Duodenal mucosa (tissue), 2 donors: ENCODE data around the gene C5orf58.

Experiments
- H3K27ac ChIP-seq: one replicate; pipeline ENCODE4 v1.7.0; 2013; ENCODE audit warnings: low read depth, low read length
- H3K27me3 ChIP-seq, 2 donors: one replicate each; pipeline ENCODE4 v1.7.0; 2013; ENCODE audit warnings: low read length in 2 of 2, control low read depth in 1 of 2; ENCODE audit not compliant: insufficient read depth in 2 of 2, control insufficient read depth in 1 of 2
- H3K36me3 ChIP-seq, 2 donors: one replicate each; pipeline ENCODE4 v1.7.0; 2013; ENCODE audit warnings: low read length in 2 of 2, control low read depth in 1 of 2; ENCODE audit not compliant: insufficient read depth in 2 of 2, control insufficient read depth in 1 of 2
- H3K4me1 ChIP-seq, 2 donors: one replicate each; pipeline ENCODE4 v1.7.0; 2013; ENCODE audit warnings: low read length in 2 of 2, control low read depth in 1 of 2; ENCODE audit not compliant: insufficient read depth in 2 of 2, control insufficient read depth in 1 of 2
- H3K4me3 ChIP-seq, 2 donors: one replicate each; pipeline ENCODE4 v1.7.0; 2013; ENCODE audit warnings: low read length in 2 of 2, low read depth in 1 of 2
- H3K9ac ChIP-seq, 2 donors: one replicate each; pipeline ENCODE4 v1.7.0; 2013; ENCODE audit warnings: low read length in 2 of 2, low read depth in 1 of 2
- H3K9me3 ChIP-seq, 2 donors: one replicate each; pipeline ENCODE4 v1.7.0; 2013; ENCODE audit warnings: low read length in 2 of 2, control low read depth in 1 of 2; ENCODE audit not compliant: control insufficient read depth in 1 of 2

C5orf58 gene

DNA sequence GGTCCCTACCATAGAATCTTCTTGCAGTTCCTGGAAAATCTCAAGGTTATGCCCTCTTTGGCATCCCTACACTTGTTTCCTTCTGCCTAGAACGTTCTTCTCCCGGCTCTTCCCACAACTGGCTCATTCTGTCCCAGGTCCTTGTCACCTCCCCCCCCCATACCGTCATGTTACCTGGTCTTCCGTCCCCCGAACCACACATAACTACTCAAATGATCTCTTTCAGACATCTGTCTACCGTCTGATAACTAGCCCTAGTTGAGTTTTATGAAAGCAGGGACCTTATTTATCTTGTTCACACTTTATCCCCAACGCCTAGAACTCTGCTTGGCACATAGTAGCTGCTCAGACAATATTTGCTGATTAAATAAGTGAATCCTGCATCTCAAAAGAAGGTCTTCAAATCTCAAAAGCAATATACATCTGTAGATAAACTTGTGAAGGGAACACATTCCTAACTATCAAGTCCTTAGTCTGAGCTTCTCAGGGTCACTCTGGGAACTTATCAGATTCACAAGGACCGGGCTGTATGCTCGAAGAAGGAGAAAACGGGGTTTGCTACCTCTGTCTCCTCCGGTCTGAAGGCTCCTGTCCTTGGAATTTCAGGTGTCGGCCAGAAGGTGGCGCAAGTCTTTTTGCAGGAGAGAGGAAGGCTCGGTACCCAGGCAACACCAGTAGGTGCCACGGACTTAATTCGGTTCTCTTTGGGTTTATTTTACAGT is 34.8 kb downstream of the C5orf58 start:
- peaks cover 18 to 36% of the 10 kb centered on the region in 2 donors for H3K4me1 ChIP-seq
- H3K9ac ChIP-seq, result no peak overlapping the region
- no peak overlapping the region for H3K4me3 ChIP-seq
- peaks cover 6 to 31% of the 10 kb centered on the region in 2 donors for H3K36me3 ChIP-seq
- H3K9me3 ChIP-seq, result no peaks in the 10 kb centered on the region
- no peak overlapping the region for H3K27ac ChIP-seq
- no peaks in the 10 kb centered on the region for H3K27me3 ChIP-seq

DNA sequence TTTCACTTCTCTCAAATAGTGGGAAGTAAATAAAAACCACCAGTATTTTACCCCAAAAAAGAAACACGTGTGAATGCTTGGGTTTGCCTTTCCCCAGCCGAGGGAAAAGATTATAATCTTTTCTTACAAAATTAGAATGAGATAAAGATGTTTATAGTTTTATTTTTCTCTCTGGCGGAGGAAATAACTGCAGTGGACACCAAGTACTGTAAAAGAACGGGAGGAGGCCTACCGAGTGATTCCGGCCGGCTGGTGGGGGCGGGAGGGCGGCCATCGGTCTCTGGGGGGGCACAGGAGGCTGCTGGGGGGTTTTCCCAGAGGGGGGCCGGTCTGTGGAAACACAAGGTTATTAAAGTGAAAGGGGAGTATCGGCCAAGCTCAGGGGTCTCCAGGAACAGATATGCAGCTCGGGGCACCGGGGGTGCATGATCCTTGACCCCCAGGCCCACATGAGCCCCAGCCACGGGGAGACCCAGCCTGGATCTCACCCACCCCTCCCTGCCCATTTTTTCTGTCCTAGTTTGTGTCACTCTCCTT is 35.4 kb downstream of the C5orf58 start:
- no peak overlapping the region for H3K27ac ChIP-seq
- peaks cover 5 to 28% of the 10 kb centered on the region in 2 donors for H3K36me3 ChIP-seq

DNA sequence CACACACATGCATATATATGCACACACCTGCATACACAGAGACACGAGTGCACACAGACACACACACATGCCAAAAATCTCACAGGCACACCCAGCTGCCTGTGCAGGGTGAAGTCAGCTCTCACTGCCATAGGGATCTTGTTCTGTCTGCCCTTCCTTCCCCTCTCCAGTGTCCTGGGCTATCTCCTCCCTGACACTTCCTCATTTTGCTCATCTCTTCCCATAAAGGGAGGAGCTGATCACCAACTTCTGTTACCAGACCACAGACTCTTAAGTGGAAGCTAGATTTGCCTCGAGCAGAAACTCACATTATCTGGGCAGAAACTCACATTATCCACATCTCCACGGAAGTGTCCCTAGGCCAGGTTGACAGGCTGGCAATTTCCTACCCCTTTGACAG is 36.1 kb downstream of the C5orf58 start:
- Histone ChIP-seq H3K36me3 (peaks cover 9 to 28% of the 10 kb centered on the region in 2 donors), H3K27ac (no peak overlapping the region), H3K9ac (no peak overlapping the region), H3K4me1 (peaks cover 27 to 42% of the 10 kb centered on the region in 2 donors), H3K27me3 (no peaks in the 10 kb centered on the region), H3K4me3 (peak overlapping the region in 1 of 2 donors; percentile 36), H3K9me3 (no peaks in the 10 kb centered on the region)

More for the DNA sequence above, 35.4 kb downstream of the C5orf58 start:
- Histone ChIP-seq H3K9ac (no peak overlapping the region), H3K4me1 (peaks cover 21 to 36% of the 10 kb centered on the region in 2 donors), H3K4me3 (no peak overlapping the region), H3K27me3 (no peaks in the 10 kb centered on the region), H3K9me3 (no peaks in the 10 kb centered on the region)

DNA sequence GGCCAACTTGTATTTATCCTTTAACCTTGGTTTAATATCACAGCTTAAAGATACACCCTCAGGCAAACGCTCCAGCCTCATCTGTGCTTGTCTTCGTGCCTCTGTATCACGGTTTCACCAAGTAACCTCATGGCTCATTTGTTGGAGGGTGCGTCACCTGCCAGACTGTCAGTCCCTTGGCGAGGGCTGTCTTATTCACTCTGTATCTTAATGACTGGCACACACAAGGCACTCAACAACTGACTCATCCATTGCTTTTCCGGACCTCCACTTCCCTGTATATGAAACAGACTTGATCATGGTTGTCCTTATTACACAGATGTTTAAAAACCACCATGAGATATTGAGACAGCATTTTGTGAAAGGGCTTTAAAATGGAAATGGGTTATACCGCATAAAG is 36.8 kb downstream of the C5orf58 start:
- Histone ChIP-seq H3K9me3 (no peaks in the 10 kb centered on the region), H3K4me1 (peaks cover 27 to 46% of the 10 kb centered on the region in 2 donors), H3K36me3 (peaks cover 7 to 35% of the 10 kb centered on the region in 2 donors), H3K9ac (no peak overlapping the region), H3K27ac (no peak overlapping the region), H3K27me3 (no peaks in the 10 kb centered on the region), H3K4me3 (no peak overlapping the region)

- no peak overlapping the region for H3K9ac ChIP-seq
- peaks cover 27 to 53% of the 10 kb centered on the region in 2 donors for H3K4me1 ChIP-seq
- H3K36me3 ChIP-seq, result peaks cover 7 to 36% of the 10 kb centered on the region in 2 donors
- H3K27me3 ChIP-seq, result no peaks in the 10 kb centered on the region
- H3K9me3 ChIP-seq, result no peaks in the 10 kb centered on the region
- no peak overlapping the region for H3K27ac ChIP-seq
- no peak overlapping the region for H3K4me3 ChIP-seq
Observed at GRCh38 chr5:170270293-170271069, 37.7 kb downstream of the C5orf58 start.

DNA sequence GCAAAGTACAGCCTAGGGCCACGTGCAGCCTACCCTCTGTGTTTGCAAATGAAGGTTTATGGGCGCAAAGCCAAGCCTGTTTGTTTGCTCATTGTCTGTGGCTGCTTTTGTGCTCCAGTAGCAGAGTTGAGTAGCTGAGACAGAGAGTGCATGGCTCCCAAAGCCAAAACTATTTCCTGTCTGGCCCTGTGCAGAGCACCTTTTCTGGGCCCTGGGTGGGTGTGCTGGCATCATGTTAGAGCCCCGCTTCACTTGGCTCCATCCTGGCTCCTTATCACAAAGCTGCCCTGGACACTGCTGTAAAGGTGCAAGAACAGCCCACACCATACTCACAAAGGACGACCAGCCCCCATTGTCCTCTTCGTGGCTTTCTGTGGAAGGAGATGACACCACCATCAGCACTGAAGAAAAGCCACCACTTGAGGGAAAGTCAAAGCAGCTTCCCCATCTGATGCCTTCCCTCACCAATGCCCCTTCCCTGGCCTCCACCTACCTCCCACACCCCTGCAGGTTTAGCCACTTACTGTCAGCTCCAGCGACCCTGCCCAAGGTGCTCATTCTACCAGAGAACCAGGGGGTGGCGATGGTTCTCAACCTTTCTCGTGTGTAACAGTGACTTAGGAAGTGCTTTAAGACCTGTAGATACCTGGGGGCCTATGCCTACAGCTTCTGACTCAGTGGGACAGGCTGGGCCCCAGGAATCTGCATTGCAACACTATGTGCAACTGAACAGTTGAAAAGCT is 41.4 kb downstream of the C5orf58 start:
- peaks cover 7 to 24% of the 10 kb centered on the region in 2 donors for H3K36me3 ChIP-seq
- peaks cover 25 to 46% of the 10 kb centered on the region in 2 donors for H3K4me1 ChIP-seq
- no peak overlapping the region for H3K27ac ChIP-seq
- no peak overlapping the region for H3K4me3 ChIP-seq
- H3K9ac ChIP-seq, result no peak overlapping the region
- H3K27me3 ChIP-seq, result no peaks in the 10 kb centered on the region
- no peaks in the 10 kb centered on the region for H3K9me3 ChIP-seq

DNA sequence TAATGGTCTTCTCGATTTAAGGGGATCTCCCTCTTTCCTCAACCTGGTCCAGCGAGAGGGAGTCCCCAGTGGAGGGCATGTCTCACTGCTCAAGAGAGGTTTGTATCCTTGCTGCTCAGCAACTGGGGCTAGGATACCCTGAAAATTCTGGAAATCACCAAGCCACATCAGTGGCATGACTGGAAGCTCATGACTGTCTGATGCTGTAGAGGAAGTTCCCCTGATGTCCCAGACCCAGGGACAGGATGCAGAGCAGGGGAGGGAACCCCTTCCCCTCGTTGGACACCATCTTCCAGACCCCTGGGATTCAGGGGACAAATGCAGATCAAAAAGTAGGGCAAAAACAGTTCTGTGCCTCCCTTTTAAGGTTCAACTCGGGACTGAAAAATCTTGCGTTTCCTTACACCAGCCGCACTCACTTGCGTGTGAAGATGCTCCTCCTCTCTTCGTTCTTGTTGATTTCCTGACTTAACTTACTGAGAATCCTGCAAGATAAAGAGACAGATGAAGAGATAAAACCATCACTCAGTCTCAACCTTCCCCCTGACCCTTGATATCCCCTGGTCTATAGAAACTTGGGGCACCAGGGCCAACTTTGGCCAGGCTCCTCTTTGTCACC is 42.7 kb downstream of the C5orf58 start:
- H3K4me1 ChIP-seq, result peaks cover 35 to 46% of the 10 kb centered on the region in 2 donors
- H3K9ac ChIP-seq, result no peak overlapping the region
- no peak overlapping the region for H3K4me3 ChIP-seq
- H3K36me3 ChIP-seq, result peaks cover 7 to 17% of the 10 kb centered on the region in 2 donors
- H3K9me3 ChIP-seq, result no peaks in the 10 kb centered on the region
- H3K27ac ChIP-seq, result no peak overlapping the region
- no peaks in the 10 kb centered on the region for H3K27me3 ChIP-seq

DNA sequence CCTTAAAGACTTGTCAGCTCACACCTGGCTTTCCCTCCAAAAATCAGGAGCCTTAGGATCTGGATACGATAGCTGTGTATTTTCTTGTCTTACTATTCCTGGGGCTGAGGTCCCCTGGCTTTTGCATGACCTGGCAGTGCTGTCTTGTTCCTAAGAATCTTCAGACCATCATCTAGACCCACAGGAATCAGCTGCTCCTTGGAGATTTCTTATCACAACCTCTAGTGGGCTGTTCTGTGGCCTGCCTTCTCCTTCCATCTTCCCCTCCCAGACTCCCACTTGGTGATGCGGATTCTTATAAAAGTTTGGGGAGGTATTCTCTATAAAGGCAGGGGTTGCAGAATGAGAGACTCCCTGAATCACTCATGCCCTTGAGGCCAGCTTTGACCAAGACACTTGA is 43.4 kb downstream of the C5orf58 start:
- H3K4me1 ChIP-seq, result peaks cover 35 to 47% of the 10 kb centered on the region in 2 donors
- H3K4me3 ChIP-seq, result no peak overlapping the region

DNA sequence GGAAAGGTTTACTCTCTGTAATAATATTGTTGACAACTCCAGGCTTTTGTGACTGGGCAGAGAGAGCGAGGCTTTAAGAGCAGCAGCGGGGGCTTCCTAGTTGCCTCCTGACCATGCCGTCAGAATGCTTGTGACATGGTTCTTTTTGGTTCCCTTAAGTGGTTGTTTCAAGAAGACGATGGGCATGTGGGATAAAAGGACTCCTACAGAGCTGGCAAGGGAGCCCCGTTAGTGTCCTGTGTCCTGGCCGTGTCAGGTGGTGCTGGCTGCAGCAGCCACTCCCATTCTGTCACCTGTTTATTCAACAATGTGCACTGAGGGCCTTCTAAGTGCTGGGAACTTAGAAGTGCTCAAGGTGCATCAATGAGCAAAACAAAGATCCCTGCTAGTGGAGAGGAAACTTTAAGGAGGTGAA is 45.1 kb downstream of the C5orf58 start:
- H3K36me3 ChIP-seq, result peaks cover 7 to 17% of the 10 kb centered on the region in 2 donors
- H3K9me3 ChIP-seq, result no peaks in the 10 kb centered on the region
- H3K27ac ChIP-seq, result peak overlapping the region; percentile 20
- no peaks in the 10 kb centered on the region for H3K27me3 ChIP-seq
- H3K4me3 ChIP-seq, result peak overlapping the region in 1 of 2 donors; percentile 33
- no peak overlapping the region for H3K9ac ChIP-seq
- peaks cover 35 to 51% of the 10 kb centered on the region in 2 donors for H3K4me1 ChIP-seq

More for the DNA sequence above, 43.4 kb downstream of the C5orf58 start:
- Histone ChIP-seq H3K27me3 (no peaks in the 10 kb centered on the region), H3K36me3 (peaks cover 7 to 17% of the 10 kb centered on the region in 2 donors), H3K9me3 (no peaks in the 10 kb centered on the region), H3K9ac (no peak overlapping the region), H3K27ac (no peak overlapping the region)
